H1 (cell line): ENCODE data around the gene GABBR1.

ENCODE experiments used
- CTCF ChIP-seq, 3 experiments: IDR thresholded peaks; 1 replicate in 2 of 3; 2 replicates in 1 of 3; pipeline versions ENCODE4 v1.5.1 to v1.6.1; 2011; ENCODE audit warnings: low read length in 3 of 3, mild to moderate bottlenecking in 3 of 3, inconsistent platforms in 2 of 3, low read depth in 1 of 3, moderate library complexity in 1 of 3; ENCODE audit not compliant: insufficient read depth in 1 of 3; ENCODE audit errors: control extremely low read depth in 1 of 3
- HDAC2 ChIP-seq, 2 experiments: fragments of 300-600 bp in 1 of 2; sonication (generic) in 1 of 2; IDR thresholded peaks; 2 replicates each; pipeline ENCODE4 v1.6.1; 2011 to 2012; ENCODE audit warnings: low read depth in 2 of 2, low read length in 2 of 2, mild to moderate bottlenecking in 2 of 2, moderate library complexity in 2 of 2, borderline replicate concordance in 1 of 2, inconsistent platforms in 1 of 2
- RFX5 ChIP-seq: IDR thresholded peaks from 2 replicates; pipeline ENCODE4 v1.6.1; 2011; ENCODE audit warnings: low read depth, low read length, improper control_type of control experiment, borderline replicate concordance
- SIN3A ChIP-seq, 2 experiments: IDR thresholded peaks in 1 of 2; conservative IDR thresholded peaks in 1 of 2; 2 replicates each; pipeline ENCODE4 v1.6.1; 2011 to 2012; ENCODE audit warnings: low read length in 2 of 2, improper control_type of control experiment in 1 of 2, low read depth in 1 of 2, mild to moderate bottlenecking in 1 of 2
- SIRT6 ChIP-seq: IDR thresholded peaks from one replicate; pipeline ENCODE4 v1.7.1; 2012; ENCODE audit warnings: low read length, inconsistent platforms
- SUZ12 ChIP-seq: fragments of 200-600 bp; sonication (generic); IDR thresholded peaks from 2 replicates; pipeline ENCODE4 v1.6.1; 2012; ENCODE audit warnings: mild to moderate bottlenecking, inconsistent platforms, low read length, moderate library complexity, mixed read lengths

GRCh38 chr6:29597184-29597583, 35.8 kb downstream of the GABBR1 start:
- TF ChIP-seq HDAC2 (IDR thresholded peaks at IDR 0.05; ENCODE audit: borderline replicate concordance in 1 of 2, low read depth in 2 of 2, low read length in 2 of 2): no peak
- no peak for TF ChIP-seq CTCF (IDR thresholded peaks at IDR 0.05; ENCODE audit: control extremely low read depth in 1 of 3, insufficient read depth in 1 of 3, low read depth in 1 of 3, low read length in 3 of 3)
- TF ChIP-seq SIN3A (conservative IDR thresholded peaks at IDR 0.05 in 1 of 2, IDR thresholded peaks at IDR 0.05 in 1 of 2; ENCODE audit: low read depth in 1 of 2, low read length in 2 of 2): no peak
- no peak for TF ChIP-seq SUZ12
- no peak for TF ChIP-seq SIRT6
- TF ChIP-seq RFX5: no peak
